Measurements from ENCODE around the gene SPDEF. TPM values are rescaled to one million over a fixed set of nuclear protein-coding genes. Genes with fewer than 3 reads are reported as not detected.

The SPDEF gene
- total RNA-seq (ENCODE audit: low replicate concordance), result 0.50 TPM in 1 of 2 replicates, not detected in the other

DNA sequence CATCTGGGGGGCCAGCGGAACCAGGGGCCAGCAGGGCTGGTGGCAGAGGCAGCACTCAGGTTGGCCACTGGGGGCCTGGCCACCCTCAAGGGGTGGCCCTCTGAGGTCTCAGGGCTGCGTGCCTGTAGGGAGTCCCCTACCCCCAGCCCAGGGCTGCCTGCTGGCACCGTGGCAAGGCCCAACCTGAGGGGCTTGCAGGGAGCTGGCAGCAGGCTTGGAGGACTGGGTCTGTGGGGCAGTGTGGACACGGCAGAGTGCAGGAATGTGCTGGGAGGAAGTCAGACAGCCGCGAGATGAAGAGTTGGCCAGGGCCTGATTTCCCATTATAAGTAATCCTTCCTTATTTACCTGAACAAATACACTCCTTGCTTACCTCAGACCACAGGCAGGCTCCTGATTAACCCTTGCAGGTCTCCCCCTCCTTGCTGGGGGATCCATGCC lies at the start of gene SPDEF:
Gene SPDEF (minus strand): TSS at position 299 of the 441 bp plus-strand sequence. CDS start 11,874 bp downstream, outside the sequence.
- H3K27me3 Mint-ChIP-seq (ENCODE audit: insufficient read depth, low read depth), result peaks cover 4% of the 10 kb centered on the region

DNA sequence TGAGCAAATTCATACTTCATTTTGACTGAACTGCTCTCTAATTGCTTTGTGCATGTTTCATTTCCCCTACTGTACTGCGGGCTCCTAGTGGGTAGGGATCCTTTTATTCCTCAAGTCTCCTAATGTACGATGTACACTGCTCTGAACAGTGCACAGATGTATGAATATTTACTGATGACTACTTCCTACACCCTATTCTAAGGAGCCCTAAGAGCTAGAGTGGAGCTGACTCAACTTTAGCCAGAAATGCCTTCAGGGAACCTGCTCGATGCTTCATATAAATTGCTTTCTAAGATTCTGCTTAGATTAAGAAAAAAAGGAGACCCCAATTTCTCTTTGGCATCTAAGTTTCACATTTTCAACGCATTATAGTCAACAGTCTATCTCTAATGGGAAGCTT lies 47.6 kb upstream of the SPDEF start:
- no peaks in the 10 kb centered on the region for H3K9me3 Mint-ChIP-seq
- peaks cover 11% of the 10 kb centered on the region for H3K36me3 Mint-ChIP-seq
- no peak overlapping the region for H3K27ac Mint-ChIP-seq
- H3K4me3 Mint-ChIP-seq, result no peak overlapping the region
- Histone ChIP-seq H3K9ac (no peak overlapping the region), H2AFZ (replicated peaks) (no peak overlapping the region), H3K4me3 (no peak overlapping the region), H3K36me3 (no peaks in the 10 kb centered on the region), H3K4me1 (peaks cover 17% of the 10 kb centered on the region), H3K27ac (no peak overlapping the region), H3K79me2 (ENCODE audit: low read depth) (peaks cover 29% of the 10 kb centered on the region), H3K9me3 (ENCODE audit: low read depth) (no peaks in the 10 kb centered on the region), H4K20me1 (ENCODE audit: low read depth) (peaks cover 40% of the 10 kb centered on the region), H3F3A (ENCODE audit: low read depth) (no peaks in the 10 kb centered on the region), H3K4me2 (no peak overlapping the region), H3K27me3 (no peaks in the 10 kb centered on the region)
- no peak for DNase-seq (ENCODE audit: low spot score)
- TF ChIP-seq EZH2 (IDR thresholded peaks at IDR 0.05) (no peak), EZH2phosphoT487 (IDR thresholded peaks at IDR 0.05) (no peak)
- TF ChIP-seq, protein P1, sequence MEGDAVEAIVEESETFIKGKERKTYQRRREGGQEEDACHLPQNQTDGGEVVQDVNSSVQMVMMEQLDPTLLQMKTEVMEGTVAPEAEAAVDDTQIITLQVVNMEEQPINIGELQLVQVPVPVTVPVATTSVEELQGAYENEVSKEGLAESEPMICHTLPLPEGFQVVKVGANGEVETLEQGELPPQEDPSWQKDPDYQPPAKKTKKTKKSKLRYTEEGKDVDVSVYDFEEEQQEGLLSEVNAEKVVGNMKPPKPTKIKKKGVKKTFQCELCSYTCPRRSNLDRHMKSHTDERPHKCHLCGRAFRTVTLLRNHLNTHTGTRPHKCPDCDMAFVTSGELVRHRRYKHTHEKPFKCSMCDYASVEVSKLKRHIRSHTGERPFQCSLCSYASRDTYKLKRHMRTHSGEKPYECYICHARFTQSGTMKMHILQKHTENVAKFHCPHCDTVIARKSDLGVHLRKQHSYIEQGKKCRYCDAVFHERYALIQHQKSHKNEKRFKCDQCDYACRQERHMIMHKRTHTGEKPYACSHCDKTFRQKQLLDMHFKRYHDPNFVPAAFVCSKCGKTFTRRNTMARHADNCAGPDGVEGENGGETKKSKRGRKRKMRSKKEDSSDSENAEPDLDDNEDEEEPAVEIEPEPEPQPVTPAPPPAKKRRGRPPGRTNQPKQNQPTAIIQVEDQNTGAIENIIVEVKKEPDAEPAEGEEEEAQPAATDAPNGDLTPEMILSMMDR (IDR thresholded peaks at IDR 0.05), result no peak
- peaks cover 13% of the 10 kb centered on the region for H3K4me1 Mint-ChIP-seq
- H3K27me3 Mint-ChIP-seq (ENCODE audit: insufficient read depth, low read depth), result no peaks in the 10 kb centered on the region

More for the DNA sequence above, at the start of gene SPDEF:
- Histone ChIP-seq H3K4me2 (no peak within 1 kb of the TSS), H3K4me1 (peaks cover 12% of the 10 kb centered on the region), H3K79me2 (ENCODE audit: low read depth) (no peaks in the 10 kb centered on the region), H4K20me1 (ENCODE audit: low read depth) (no peaks in the 10 kb centered on the region), H2AFZ (replicated peaks) (no peak within 1 kb of the TSS), H3K9me3 (ENCODE audit: low read depth) (no peaks in the 10 kb centered on the region), H3K27ac (no peak within 1 kb of the TSS), H3K27me3 (no peaks in the 10 kb centered on the region), H3K4me3 (no peak within 1 kb of the TSS), H3K36me3 (no peaks in the 10 kb centered on the region), H3F3A (ENCODE audit: low read depth) (no peaks in the 10 kb centered on the region), H3K9ac (no peak within 1 kb of the TSS)
- Mint-ChIP-seq H3K9me3 (no peaks in the 10 kb centered on the region), H3K4me1 (peaks cover 33% of the 10 kb centered on the region), H3K4me3 (peak within 1 kb of the TSS; percentile 55), H3K36me3 (no peaks in the 10 kb centered on the region), H3K27ac (peak within 1 kb of the TSS; percentile 69)
- no peak for DNase-seq (ENCODE audit: low spot score)
- TF ChIP-seq EZH2phosphoT487 (IDR thresholded peaks at IDR 0.05) (no peak), EZH2 (IDR thresholded peaks at IDR 0.05) (no peak)
- TF ChIP-seq, protein P1 (IDR thresholded peaks at IDR 0.05), result no peak

DNA sequence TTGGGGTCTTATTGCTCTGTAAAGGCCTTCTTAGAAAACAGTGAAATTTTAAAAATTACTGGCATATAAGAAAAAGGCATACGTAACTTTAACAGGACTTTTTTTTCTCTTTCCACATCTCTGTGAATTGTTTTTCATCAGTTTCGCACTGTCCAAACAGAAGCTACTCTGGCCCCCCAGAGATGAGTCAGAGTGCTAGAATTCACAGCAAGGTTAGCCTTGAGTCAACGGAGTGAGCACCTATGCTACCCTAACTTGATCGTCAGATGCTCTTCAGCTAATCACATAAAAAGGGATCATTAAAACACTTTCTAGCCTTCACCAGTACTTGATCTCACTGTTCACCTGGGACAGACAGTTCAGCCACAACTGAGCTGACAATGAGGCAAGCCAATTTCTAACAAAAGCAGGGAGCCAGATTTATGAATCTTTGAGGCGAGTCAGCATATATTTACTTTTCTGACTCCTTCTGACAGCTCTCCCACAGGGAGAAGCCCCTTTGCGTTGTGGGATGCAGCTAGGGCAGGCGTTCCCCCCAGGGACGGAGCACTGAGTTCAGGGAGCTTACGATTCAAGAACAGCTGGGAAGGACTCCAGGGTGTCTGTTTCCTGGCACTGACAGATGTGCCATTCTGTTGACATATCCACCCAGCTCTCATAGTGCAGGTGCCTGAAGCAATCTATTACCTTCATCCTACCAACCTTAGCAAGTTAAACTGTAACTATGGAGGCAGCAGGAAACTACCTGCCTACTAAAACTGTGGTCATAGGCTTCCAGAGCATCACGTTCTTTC lies 46.4 kb upstream of the SPDEF start:
- Mint-ChIP-seq H3K27me3 (ENCODE audit: insufficient read depth, low read depth) (no peaks in the 10 kb centered on the region), H3K4me1 (peaks cover 16% of the 10 kb centered on the region), H3K4me3 (no peak overlapping the region), H3K36me3 (peaks cover 11% of the 10 kb centered on the region), H3K27ac (no peak overlapping the region), H3K9me3 (no peaks in the 10 kb centered on the region)
- no peak for DNase-seq (ENCODE audit: low spot score)
- H3K9me3 ChIP-seq (ENCODE audit: low read depth), result no peaks in the 10 kb centered on the region
- no peak overlapping the region for H3K4me3 ChIP-seq
- H3K4me1 ChIP-seq, result peaks cover 29% of the 10 kb centered on the region
- H3K27ac ChIP-seq, result no peak overlapping the region
- H3F3A ChIP-seq (ENCODE audit: low read depth), result no peaks in the 10 kb centered on the region
- no peak overlapping the region for H3K4me2 ChIP-seq
- H4K20me1 ChIP-seq (ENCODE audit: low read depth), result peaks cover 51% of the 10 kb centered on the region
- H3K79me2 ChIP-seq (ENCODE audit: low read depth), result peaks cover 28% of the 10 kb centered on the region
- TF ChIP-seq, protein P1 (IDR thresholded peaks at IDR 0.05), result no peak
- TF ChIP-seq EZH2 (IDR thresholded peaks at IDR 0.05) (no peak), EZH2phosphoT487 (IDR thresholded peaks at IDR 0.05) (no peak)
- no peak overlapping the region for H3K9ac ChIP-seq
- H2AFZ ChIP-seq (replicated peaks), result no peak overlapping the region
- no peaks in the 10 kb centered on the region for H3K27me3 ChIP-seq
- H3K36me3 ChIP-seq, result no peaks in the 10 kb centered on the region
